Measurements from ENCODE around the gene KIF6. TPM values are rescaled to one million over a fixed set of nuclear protein-coding genes. Genes with fewer than 3 reads are reported as not detected.

Gene KIF6
- total RNA-seq, 1 experiment from 2014 or later = not detected

DNA sequence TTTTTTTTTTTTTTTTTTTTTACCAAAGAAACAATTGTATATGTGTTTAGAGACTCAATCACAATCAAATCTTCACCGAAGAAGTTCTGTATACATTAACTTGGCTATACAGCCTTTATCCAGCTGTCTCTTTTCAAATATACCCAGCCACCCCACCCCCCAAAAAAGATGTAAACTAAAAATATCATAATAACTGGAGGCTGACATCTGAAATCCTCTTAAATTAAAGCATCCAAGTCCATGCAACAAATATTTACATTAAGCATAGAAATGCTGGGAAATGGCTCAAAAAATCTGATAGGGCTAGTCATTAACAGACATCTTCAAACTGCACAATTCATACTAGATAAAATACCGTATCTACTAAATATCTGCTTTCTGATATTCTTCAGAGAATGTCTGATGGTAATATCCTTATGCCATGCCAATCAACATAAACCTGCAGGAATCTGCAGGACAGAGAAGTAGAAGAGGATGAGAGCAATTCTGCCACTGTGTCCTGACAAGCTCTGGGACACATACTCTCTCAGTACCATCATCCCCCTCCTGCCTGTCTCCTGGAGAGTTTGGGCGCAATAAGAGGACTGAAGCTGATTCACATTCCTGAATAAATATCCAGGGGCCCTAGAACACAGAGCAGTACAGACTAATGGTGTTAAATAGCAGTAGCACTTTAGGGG lies 152.4 kb downstream of the KIF6 start:
- Histone ChIP-seq H3K27me3 (ENCODE audit: insufficient read depth, low read length) (peaks cover 26% of the 10 kb centered on the region; the same call in 1 of the 2 replicates), H2AFZ (ENCODE audit: low read depth, low read length, poor library complexity, severe bottlenecking) (no peak overlapping the region), H3K9me3 (ENCODE audit: control insufficient read depth in 1 of 2, insufficient read depth in 1 of 2, low read depth in 1 of 2, low read length in 2 of 2) (no peaks in the 10 kb centered on the region), H3K9ac (ENCODE audit: low read length) (no peak overlapping the region), H4K20me1 (ENCODE audit: insufficient read depth) (no peaks in the 10 kb centered on the region), H3K4me1 (ENCODE audit: control insufficient read depth in 1 of 2, insufficient read depth in 2 of 2, low read length in 2 of 2) (no peaks in the 10 kb centered on the region), H3K36me3 (ENCODE audit: control insufficient read depth in 1 of 2, insufficient read depth in 2 of 2, low read length in 2 of 2) (no peaks in the 10 kb centered on the region), H3K4me2 (ENCODE audit: low read length) (no peak overlapping the region), H3K9me2 (ENCODE audit: insufficient read depth) (no peaks in the 10 kb centered on the region), H3K79me2 (ENCODE audit: insufficient read depth, low read length) (no peaks in the 10 kb centered on the region), H3K4me3 (replicated peaks in 1 of 2; ENCODE audit: low read depth in 1 of 2, low read length in 2 of 2) (no peak overlapping the region), H3K27ac (ENCODE audit: low read depth, low read length) (no peak overlapping the region)
- ChIA-PET POLR2A (no interaction called here), RAD21 (ENCODE audit: low non-redundant PET in 1 of 2, low total read pairs in 2 of 2, uncharacterized antibody in 2 of 2, unreplicated experiment in 2 of 2) (no interaction called here), CTCF (no interaction called here)
- intact Hi-C loops (cut with micrococcal nuclease) = no loop called here
- TF ChIP-seq SIN3A (IDR thresholded peaks at IDR 0.05; ENCODE audit: low read depth) = no peak
- BruUV-seq (replicated peaks) = no TSS peak
- DNase-seq (ENCODE audit: low read depth, low spot score) (no peak), ATAC-seq (no peak)

DNA sequence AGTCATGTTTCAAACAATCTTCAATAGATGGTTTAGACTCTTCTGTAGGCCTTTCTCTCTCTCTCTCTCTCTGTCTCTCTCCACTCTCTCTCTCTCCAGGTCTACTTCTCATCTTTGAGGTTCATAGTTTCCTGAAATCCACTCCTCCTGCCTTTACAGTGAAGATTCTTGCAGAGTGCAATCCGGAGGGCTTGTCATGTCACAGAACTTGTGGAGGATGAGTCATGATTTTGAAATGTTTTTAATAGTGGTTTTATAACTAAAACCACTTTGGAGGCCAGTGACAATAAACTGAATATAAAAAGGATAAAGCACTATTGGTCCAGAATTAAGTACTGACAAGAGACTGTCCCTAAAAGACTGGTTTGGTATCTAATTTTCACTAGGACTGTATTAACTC lies 156.3 kb downstream of the KIF6 start:
- RAD21 ChIA-PET (ENCODE audit: low non-redundant PET in 1 of 2, low total read pairs in 2 of 2, uncharacterized antibody in 2 of 2, unreplicated experiment in 2 of 2) = no interaction called here
- ATAC-seq (no peak), DNase-seq (ENCODE audit: low read depth, low spot score) (no peak)
- Histone ChIP-seq H4K20me1 (ENCODE audit: insufficient read depth) (no peaks in the 10 kb centered on the region), H3K36me3 (ENCODE audit: control insufficient read depth in 1 of 2, insufficient read depth in 2 of 2, low read length in 2 of 2) (no peaks in the 10 kb centered on the region), H3K4me3 (replicated peaks in 1 of 2; ENCODE audit: low read depth in 1 of 2, low read length in 2 of 2) (no peak overlapping the region), H3K9ac (ENCODE audit: low read length) (no peak overlapping the region), H3K79me2 (ENCODE audit: insufficient read depth, low read length) (no peaks in the 10 kb centered on the region), H3K27me3 (ENCODE audit: insufficient read depth, low read length) (peaks cover 16% of the 10 kb centered on the region), H3K4me2 (ENCODE audit: low read length) (no peak overlapping the region), H3K27ac (ENCODE audit: low read depth, low read length) (no peak overlapping the region), H3K9me3 (ENCODE audit: control insufficient read depth in 1 of 2, insufficient read depth in 1 of 2, low read depth in 1 of 2, low read length in 2 of 2) (no peaks in the 10 kb centered on the region), H2AFZ (ENCODE audit: low read depth, low read length, poor library complexity, severe bottlenecking) (no peak overlapping the region), H3K9me2 (ENCODE audit: insufficient read depth) (no peaks in the 10 kb centered on the region), H3K4me1 (ENCODE audit: control insufficient read depth in 1 of 2, insufficient read depth in 2 of 2, low read length in 2 of 2) (no peaks in the 10 kb centered on the region)
- BruUV-seq (replicated peaks) = no TSS peak
- CTCF ChIA-PET = no interaction called here
- intact Hi-C loops (cut with micrococcal nuclease) = no loop called here
- POLR2A ChIA-PET = no interaction called here
- TF ChIP-seq EZH2 (IDR thresholded peaks at IDR 0.05) = no peak
- no peak for TF ChIP-seq FOSL1 (IDR thresholded peaks at IDR 0.05; ENCODE audit: low read depth)
- no peak for TF ChIP-seq YY1 (IDR thresholded peaks at IDR 0.05; ENCODE audit: extremely low read depth, insufficient replicate concordance, low read depth, low read length)
- TF ChIP-seq SRF (IDR thresholded peaks at IDR 0.05; ENCODE audit: low read depth) = no peak
- no peak for TF ChIP-seq SP1 (IDR thresholded peaks at IDR 0.05; ENCODE audit: low read depth)
